ENCODE data around the gene HES5. TPM values are rescaled to one million over a fixed set of nuclear protein-coding genes. Genes with fewer than 3 reads are reported as not detected.

Gene HES5
- total RNA-seq, 4 donors from 2014 or later = 8.1 to 32.5 (median 9.6) TPM

GRCh38 chr1:2567083-2567679, 37.1 kb upstream of the HES5 start:
- no peak for DNase-seq (ENCODE audit: low spot score in 2 of 2)
- 84 to 86% methylated on average over 16 of the region's 16 CpGs for WGBS, 2 donors
- H3K4me3 ChIP-seq (ENCODE audit: low read depth, poor library complexity, severe bottlenecking) = no peak overlapping the region
- TF ChIP-seq, protein P1, sequence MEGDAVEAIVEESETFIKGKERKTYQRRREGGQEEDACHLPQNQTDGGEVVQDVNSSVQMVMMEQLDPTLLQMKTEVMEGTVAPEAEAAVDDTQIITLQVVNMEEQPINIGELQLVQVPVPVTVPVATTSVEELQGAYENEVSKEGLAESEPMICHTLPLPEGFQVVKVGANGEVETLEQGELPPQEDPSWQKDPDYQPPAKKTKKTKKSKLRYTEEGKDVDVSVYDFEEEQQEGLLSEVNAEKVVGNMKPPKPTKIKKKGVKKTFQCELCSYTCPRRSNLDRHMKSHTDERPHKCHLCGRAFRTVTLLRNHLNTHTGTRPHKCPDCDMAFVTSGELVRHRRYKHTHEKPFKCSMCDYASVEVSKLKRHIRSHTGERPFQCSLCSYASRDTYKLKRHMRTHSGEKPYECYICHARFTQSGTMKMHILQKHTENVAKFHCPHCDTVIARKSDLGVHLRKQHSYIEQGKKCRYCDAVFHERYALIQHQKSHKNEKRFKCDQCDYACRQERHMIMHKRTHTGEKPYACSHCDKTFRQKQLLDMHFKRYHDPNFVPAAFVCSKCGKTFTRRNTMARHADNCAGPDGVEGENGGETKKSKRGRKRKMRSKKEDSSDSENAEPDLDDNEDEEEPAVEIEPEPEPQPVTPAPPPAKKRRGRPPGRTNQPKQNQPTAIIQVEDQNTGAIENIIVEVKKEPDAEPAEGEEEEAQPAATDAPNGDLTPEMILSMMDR (IDR thresholded peaks at IDR 0.05) = no peak
- no peak for TF ChIP-seq POLR2A (IDR thresholded peaks at IDR 0.05)
- intact Hi-C loops (cut with DNase I; ENCODE audit: low total_unique reads) = no loop called here

DNA sequence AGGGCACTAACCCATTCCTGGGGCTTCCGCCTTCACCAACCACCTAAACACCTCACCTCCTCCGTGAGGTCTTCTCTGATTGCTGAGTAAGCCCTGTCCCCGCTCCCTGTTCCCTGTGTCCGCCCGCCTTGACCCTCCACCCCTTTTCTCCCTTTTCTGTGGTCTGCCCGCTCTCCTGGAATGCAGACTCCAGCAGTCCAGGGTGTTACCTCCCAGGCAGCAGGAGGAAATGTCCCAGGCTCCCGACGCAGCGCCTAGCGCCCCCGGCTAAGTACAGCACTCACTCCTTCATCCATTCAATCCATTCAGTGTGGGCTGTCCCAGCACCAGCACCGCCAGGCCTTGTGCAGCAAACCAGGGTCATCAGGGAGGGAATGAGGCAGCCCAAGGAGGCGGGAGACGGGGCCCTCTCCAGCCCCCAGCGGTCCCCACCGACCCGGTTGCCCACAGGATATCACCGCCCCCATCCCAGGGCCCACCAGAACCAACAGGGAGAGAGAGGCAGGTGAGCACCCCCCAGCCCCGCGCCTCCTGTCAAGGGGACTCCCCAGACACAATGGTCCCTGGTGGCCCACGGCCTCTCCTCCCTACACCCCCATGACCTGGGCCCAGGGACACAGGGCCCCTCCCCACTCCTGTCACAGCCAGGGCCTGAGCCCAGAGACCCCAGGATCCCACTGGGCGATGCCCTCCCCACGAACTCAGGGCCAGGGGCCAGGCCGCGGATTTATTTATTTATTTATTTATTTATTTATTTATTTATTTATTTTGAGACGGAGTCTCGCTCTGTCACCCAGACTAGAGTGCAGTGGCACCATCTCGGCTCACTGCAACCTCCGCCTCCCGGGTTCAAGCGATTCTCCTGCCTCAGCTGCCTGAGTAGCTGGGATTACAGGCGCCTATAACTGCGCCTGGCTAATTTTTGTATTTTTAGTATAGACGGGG, 36.3 kb upstream of the HES5 start:
- no peak for TF ChIP-seq POLR2A (IDR thresholded peaks at IDR 0.05)
- TF ChIP-seq, protein P1 (IDR thresholded peaks at IDR 0.05) = no peak
- no peak for DNase-seq (ENCODE audit: low spot score in 2 of 2)
- no peak overlapping the region for H3K4me3 ChIP-seq (ENCODE audit: low read depth, poor library complexity, severe bottlenecking)
- 70 to 77% methylated on average over 26 to 34 of the region's 34 CpGs for WGBS, 2 donors
- intact Hi-C loops (cut with DNase I; ENCODE audit: low total_unique reads) = no loop called here

GRCh38 chr1:2564815-2565374, 34.8 kb upstream of the HES5 start:
- H3K4me3 ChIP-seq (ENCODE audit: low read depth, poor library complexity, severe bottlenecking) = no peak overlapping the region
- intact Hi-C loops (cut with DNase I; ENCODE audit: low total_unique reads) = no loop called here
- no peak for DNase-seq (ENCODE audit: low spot score in 2 of 2)
- WGBS, 2 donors = 37 to 40% methylated on average over 13 of the region's 14 CpGs
- no peak for TF ChIP-seq POLR2A (IDR thresholded peaks at IDR 0.05)
- TF ChIP-seq, protein P1 (IDR thresholded peaks at IDR 0.05) = no peak

DNA sequence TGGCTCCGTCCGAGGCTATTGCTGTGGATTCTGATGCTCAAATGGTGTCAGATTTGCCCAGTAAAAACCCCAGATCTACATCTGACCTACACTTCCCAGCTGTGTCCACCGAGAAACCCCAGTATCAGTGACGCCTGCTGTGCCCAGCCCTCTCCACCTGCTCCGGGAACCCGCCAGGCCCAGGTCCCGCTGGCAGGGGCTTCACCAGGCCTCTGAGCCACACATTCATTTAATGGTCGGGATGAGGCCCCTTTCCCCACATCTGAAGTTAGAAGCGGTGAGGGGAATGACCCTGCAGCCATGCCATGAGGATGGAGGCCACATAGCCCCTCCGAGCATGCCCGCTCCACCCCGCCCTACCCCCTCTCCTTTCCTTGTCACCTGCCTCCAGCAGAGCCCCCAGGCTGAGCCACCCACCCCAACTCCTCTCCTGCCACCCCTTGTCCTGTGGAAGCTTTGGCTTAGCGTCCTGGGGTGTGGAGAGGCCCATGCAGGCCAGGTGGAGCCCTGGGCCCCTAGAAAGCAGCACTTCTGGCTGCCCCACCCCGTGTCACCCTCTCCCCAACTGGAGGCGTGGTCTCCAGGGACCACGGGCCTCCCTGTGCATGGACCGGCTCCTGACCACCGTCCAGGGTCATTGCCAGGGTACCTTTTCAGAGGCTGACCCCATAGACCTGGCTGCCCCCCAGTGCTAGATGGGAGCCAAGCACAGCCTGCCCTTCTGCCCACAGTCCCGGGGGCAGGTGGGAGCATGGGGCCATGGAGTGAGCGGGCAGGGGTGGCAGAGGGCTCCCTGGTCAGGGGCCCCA, 34.1 kb upstream of the HES5 start:
- no peak for TF ChIP-seq POLR2A (IDR thresholded peaks at IDR 0.05)
- TF ChIP-seq, protein P1 (IDR thresholded peaks at IDR 0.05) = no peak
- DNase-seq (ENCODE audit: low spot score in 2 of 2) = no peak
- 77 to 91% methylated on average over 15 to 20 of the region's 20 CpGs for WGBS, 2 donors
- H3K4me3 ChIP-seq (ENCODE audit: low read depth, poor library complexity, severe bottlenecking) = no peak overlapping the region
- intact Hi-C loops (cut with DNase I; ENCODE audit: low total_unique reads) = no loop called here

DNA sequence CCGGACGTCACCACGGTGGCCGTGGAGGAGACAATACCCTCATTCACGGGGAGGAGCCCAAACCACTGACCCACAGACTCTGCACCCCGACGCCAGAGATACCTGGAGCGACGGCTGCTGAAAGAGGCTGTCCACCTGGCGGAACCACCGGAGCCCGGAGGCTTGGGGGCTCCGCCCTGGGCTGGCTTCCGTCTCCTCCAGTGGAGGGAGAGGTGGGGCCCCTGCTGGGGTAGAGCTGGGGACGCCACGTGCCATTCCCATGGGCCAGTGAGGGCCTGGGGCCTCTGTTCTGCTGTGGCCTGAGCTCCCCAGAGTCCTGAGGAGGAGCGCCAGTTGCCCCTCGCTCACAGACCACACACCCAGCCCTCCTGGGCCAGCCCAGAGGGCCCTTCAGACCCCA, 33.1 kb upstream of the HES5 start:
- no peak overlapping the region for H3K4me3 ChIP-seq (ENCODE audit: low read depth, poor library complexity, severe bottlenecking)
- no peak for TF ChIP-seq POLR2A (IDR thresholded peaks at IDR 0.05)
- TF ChIP-seq, protein P1 (IDR thresholded peaks at IDR 0.05) = no peak
- intact Hi-C loops (cut with DNase I; ENCODE audit: low total_unique reads) = no loop called here
- DNase-seq (ENCODE audit: low spot score in 2 of 2) = no peak
- WGBS, 2 donors = 84 to 89% methylated on average over 17 to 18 of the region's 18 CpGs
